ENCODE measurements around the gene ZNF19.

- TF ChIP-seq CTCF (IDR thresholded peaks at IDR 0.05; ENCODE audit: extremely low read depth in 1 of 2, insufficient read depth in 1 of 2, low read depth in 1 of 2, low read length in 2 of 2) (no peak), POLR2A (IDR thresholded peaks at IDR 0.05; ENCODE audit: low read depth, low read length) (no peak), FOS (IDR thresholded peaks at IDR 0.05; ENCODE audit: borderline replicate concordance, insufficient read depth, low read length) (no peak), MAX (IDR thresholded peaks at IDR 0.05; ENCODE audit: insufficient read depth, insufficient read length) (no peak), POLR2AphosphoS5 (IDR thresholded peaks at IDR 0.05; ENCODE audit: insufficient read depth, low read depth, low read length) (no peak), JUN (IDR thresholded peaks at IDR 0.05; ENCODE audit: borderline replicate concordance, insufficient read depth, insufficient read length, low read depth) (no peak), EZH2 (IDR thresholded peaks at IDR 0.05; ENCODE audit: borderline replicate concordance, low read depth, low read length, severe bottlenecking) (no peak), MYC (IDR thresholded peaks at IDR 0.05; ENCODE audit: low read depth, low read length) (no peak)
Measured at GRCh38 chr16:71526111-71526631, 37.0 kb upstream of the ZNF19 start, which contains the start of gene CHST4.

All from endothelial cell of umbilical vein (primary cell).